Measurements from ENCODE around the gene IGLL5.
"Not testable (repeated sequence)": the region's sequence is repeated elsewhere in the genome, so short reads cannot be mapped to it uniquely, and the experiment has no call there.

IGLL5 gene

GRCh38 chr22:22902247-22903001 lies 14.8 kb downstream of the IGLL5 start:
- no peak for DNase-seq

DNA sequence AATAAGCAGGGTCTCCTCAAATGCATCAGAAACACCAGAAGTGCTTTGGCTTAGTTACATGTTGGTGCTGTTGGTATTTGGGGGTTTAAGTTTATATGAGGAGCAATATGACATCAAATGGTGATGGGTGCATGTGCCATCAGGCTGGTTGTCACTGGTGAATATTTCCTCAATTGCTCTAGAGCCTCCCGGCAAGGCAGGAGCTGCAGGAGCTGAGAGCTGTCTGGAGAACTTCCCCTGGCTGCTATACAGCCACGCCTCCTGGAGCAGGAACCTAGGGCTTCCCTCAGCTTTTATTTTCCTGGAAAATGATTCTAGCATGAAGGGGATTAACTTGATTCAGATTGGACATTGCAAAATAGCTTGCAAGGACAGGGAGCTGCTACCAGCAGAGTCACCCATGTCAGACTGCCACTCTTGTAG lies 15.8 kb downstream of the IGLL5 start:
- DNase-seq: no peak

DNA sequence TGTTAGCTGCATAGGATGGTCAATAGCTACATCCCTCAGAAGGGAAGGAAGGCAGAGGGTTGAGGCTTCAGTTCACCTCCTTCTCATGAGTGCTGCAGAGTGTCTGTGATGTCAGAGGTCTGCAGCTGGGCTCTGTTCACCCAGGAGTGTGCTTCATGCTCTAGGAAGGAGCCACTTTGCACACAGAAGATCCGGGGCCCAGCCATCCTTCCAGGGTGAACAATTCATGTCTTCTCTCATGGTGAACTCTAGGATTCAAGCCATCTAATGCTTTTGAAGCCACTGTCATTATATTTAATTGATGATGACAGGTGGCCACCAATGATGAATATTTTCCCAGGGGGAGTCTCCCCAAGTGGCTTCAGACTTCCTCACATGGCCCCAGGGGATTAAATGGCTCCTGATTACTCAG lies 16.2 kb downstream of the IGLL5 start:
- DNase-seq: not testable (repeated sequence)

- not testable (repeated sequence) for DNase-seq
These were observed 17.1 kb downstream of the IGLL5 start for GRCh38 chr22:22904736-22905135.

DNA sequence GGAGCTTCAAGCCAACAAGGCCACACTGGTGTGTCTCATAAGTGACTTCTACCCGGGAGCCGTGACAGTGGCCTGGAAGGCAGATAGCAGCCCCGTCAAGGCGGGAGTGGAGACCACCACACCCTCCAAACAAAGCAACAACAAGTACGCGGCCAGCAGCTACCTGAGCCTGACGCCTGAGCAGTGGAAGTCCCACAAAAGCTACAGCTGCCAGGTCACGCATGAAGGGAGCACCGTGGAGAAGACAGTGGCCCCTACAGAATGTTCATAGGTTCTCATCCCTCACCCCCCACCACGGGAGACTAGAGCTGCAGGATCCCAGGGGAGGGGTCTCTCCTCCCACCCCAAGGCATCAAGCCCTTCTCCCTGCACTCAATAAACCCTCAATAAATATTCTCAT lies 18.8 kb downstream of the IGLL5 start:
- DNase-seq: not testable (repeated sequence)

- DNase-seq: no peak
These were observed 19.4 kb downstream of the IGLL5 start for GRCh38 chr22:22906907-22907550.

DNA sequence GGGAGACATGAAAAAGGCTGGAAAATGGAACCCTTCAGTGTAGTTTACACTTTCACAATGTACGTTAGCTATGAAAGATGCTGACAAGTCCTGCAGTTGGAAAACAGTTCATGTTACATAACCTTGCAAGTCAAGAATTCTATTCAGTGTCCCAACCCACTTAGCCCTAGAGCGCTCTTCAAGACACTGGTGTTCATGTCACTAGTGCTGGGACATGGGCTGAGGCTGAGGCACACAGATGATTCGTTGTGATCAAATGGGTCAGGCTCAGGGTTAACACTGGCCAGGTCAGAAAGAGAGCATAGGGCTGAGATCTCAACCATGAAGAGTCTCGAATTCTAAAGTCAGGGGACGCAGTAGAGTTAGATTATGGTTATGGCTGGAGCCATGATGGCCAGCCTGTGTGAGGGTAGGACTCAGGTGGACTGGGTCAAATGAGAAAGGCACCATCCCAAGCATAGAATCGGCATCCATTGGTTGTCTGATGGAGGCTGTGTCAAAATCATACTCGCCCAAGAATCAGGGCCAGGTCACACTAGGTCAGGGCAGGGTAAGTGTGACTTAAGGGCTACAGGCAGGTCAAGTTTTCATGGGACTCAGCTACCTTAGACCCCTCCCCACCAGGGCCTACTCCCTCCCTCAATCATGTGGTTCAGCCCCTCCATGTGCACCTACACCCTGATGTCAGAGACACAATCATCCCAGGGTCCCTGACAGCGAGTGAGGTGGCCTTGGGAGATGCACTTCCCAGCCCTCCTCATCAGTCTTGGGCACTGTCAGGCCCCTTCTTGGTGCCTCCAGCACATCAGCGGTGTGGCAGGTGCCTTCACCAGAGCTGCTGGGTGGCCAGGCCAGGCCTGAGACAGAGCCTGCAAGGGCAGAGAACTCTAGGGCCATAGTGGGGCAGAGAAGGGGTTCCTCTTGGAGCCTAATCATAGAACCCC lies 20.2 kb downstream of the IGLL5 start:
- DNase-seq: no peak

- DNase-seq: no peak
These were observed 20.9 kb downstream of the IGLL5 start for GRCh38 chr22:22908495-22908861.

DNA sequence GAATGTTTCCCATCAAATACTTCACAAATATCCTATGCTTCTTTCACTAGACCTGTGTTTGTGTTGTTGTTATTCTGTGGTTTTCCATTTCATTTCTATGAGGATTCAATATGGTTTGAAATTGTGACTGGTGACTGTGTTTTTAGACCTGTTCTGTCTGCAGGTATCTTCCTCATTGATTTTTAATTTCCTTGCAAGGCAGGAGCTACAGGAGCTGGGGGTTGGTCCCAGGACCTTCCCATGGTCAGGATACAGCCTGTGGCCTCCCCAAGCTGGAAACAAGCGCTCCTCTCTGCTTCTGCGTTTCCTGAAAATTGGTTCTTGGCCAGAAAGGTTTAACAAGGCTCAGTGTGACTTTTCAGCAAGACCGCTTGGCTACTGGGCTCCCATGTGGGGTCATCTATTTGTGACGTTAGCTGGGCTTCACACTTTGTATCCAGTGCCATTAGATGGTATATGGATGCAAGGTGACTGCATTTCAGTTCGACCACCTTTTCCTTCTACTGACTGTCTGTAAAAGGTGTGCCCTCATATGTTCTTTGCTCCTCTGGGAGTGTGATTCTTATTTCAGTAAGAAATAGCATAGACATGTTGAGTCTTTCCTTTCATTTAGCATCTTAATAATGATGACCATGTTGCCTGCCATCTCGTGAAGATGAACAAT lies 21.5 kb downstream of the IGLL5 start:
- no peak for DNase-seq

GRCh38 chr22:22909605-22910271 lies 22.1 kb downstream of the IGLL5 start:
- no peak for DNase-seq

GRCh38 chr22:22910272-22911240 lies 22.9 kb downstream of the IGLL5 start:
- DNase-seq: no peak

- no peak for DNase-seq
These were observed 23.9 kb downstream of the IGLL5 start for GRCh38 chr22:22911327-22912134.

DNA sequence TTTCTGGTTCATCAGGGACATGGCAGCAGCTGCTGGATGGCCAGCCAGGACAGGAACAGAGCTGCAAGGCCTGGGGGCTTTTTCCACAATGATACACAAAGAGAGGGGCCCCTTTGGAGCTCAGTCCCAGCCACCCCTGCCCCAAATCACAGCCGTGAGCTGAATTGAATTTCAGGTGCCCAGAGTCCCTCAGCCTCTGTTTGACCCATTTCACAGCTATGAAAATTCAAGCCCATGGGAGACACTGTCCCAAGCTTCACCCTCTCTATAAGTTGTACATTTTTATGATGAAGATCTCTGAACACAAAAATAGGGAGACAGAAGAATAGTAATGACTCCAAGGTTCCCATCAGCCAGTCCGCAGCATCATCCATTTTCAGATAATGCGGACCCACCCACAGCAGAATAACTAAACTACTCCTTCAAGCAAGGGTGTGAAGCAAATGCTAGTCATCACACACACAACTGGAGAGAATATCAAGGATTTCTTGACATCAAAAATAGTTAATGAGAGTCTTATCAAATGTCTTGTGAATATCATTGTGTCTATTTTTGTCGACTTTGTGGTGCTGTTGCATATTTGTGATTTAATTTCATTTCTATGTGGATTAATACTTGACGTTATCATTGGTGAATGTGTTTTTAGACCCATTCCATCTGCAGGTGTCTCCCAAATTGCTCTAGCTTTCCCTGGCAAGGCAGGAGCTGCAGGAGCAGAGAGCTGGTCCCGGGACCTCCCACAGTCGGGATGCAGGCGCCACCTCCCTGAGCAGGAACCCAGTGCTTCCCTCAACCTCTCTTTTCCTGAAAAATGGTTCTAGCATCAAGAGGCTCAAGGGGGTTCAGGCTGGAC lies 24.7 kb downstream of the IGLL5 start:
- no peak for DNase-seq

- no peak for DNase-seq
These were observed 25.3 kb downstream of the IGLL5 start for GRCh38 chr22:22912988-22913253.

DNA sequence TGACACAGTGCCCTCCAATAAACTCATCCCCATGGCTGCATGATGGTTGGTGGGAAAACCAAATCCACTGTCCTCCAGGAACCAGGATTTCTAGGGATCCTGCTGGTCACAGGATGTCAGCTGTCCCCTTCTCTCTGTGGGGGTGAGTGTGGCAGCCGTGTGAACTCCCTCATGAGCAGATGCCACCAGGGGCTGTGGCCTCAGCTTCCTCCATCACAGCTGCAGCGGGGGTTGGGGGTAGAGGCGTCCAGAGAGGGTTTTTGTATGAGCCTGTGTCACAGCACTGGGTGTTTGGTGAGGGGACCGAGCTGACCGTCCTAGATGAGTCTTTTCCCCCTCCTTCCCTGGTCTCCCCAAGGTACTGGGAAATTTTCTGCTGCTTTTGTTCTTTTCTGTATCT lies 26.4 kb downstream of the IGLL5 start:
- no peak for DNase-seq

- DNase-seq: no peak
These were observed 27.4 kb downstream of the IGLL5 start for GRCh38 chr22:22914726-22915669.

- no peak for DNase-seq
These were observed 28.0 kb downstream of the IGLL5 start for GRCh38 chr22:22915670-22916035.

- no peak for DNase-seq
These were observed 28.8 kb downstream of the IGLL5 start for GRCh38 chr22:22916215-22916951.

All from OCI-M1 (cell line).